Bronchial epithelial cell (primary cell): ENCODE results near the gene EN2. TPM values are rescaled to one million over a fixed set of nuclear protein-coding genes. Genes with fewer than 3 reads are reported as not detected.
"Not testable (repeated sequence)": the region's sequence is repeated elsewhere in the genome, so short reads cannot be mapped to it uniquely, and the experiment has no call there.

ENCODE experiments used
- DNase-seq: peaks from one replicate; pipeline ENCODE4 v3.0.0-alpha.2; 2010; ENCODE audit warnings: low read depth
- FAIRE-seq: peaks from 2 replicates; lab custom pipeline; 2011; peaks lifted over from hg19 to GRCh38; lab: Jason Lieb, UNC
- H3K27me3 ChIP-seq: 2 replicates; pipeline ENCODE4 v1.5.1; 2011; ENCODE audit warnings: low read length; ENCODE audit not compliant: control insufficient read depth, insufficient read depth
- H3K36me3 ChIP-seq: 2 replicates; pipeline ENCODE4 v1.5.1; 2011; ENCODE audit warnings: low read length; ENCODE audit not compliant: control insufficient read depth, insufficient read depth
- H3K4me3 ChIP-seq: 2 replicates; pipeline ENCODE4 v1.5.1; 2011; ENCODE audit warnings: mild to moderate bottlenecking, low read depth, low read length, control low read depth
- CTCF ChIP-seq: IDR thresholded peaks from 2 replicates; pipeline ENCODE4 v1.5.1; 2011; ENCODE audit warnings: mild to moderate bottlenecking, moderate library complexity, low read length, control low read depth, inconsistent platforms; ENCODE audit not compliant: insufficient read depth, severe bottlenecking
- total RNA-seq: library from RNA; depleted of rRNA; stranded (reverse); fragments of >200 nt; gene quantifications from 2 replicates; pipeline ENCODE4 v1.2.1, GENCODE V29; 2014

Gene EN2
- total RNA-seq, 1 donor from 2014 or later, result not detected

GRCh38 chr7:155438777-155439176 lies 19.2 kb upstream of the EN2 start:
- FAIRE-seq (no peak), DNase-seq (no peak)
- Histone ChIP-seq H3K4me3 (no peak overlapping the region), H3K27me3 (no peaks in the 10 kb centered on the region), H3K36me3 (no peaks in the 10 kb centered on the region)
- TF ChIP-seq CTCF, result no peak

GRCh38 chr7:155439311-155440017 lies 18.5 kb upstream of the EN2 start:
- Histone ChIP-seq H3K27me3 (no peaks in the 10 kb centered on the region), H3K36me3 (no peaks in the 10 kb centered on the region), H3K4me3 (no peak overlapping the region)
- DNase-seq, result no peak
- no peak for TF ChIP-seq CTCF
- no peak for FAIRE-seq

GRCh38 chr7:155440018-155440410 lies 17.9 kb upstream of the EN2 start:
- Histone ChIP-seq H3K27me3 (no peaks in the 10 kb centered on the region), H3K4me3 (no peak overlapping the region), H3K36me3 (no peaks in the 10 kb centered on the region)
- TF ChIP-seq CTCF, result no peak
- DNase-seq (no peak), FAIRE-seq (no peak)

- no peaks in the 10 kb centered on the region for H3K36me3 ChIP-seq
- no peak for TF ChIP-seq CTCF
- no peak for DNase-seq
- no peak overlapping the region for H3K4me3 ChIP-seq
- no peak for FAIRE-seq
- peaks cover 1% of the 10 kb centered on the region for H3K27me3 ChIP-seq
Observed at GRCh38 chr7:155441856-155442255, 16.1 kb upstream of the EN2 start.

- TF ChIP-seq CTCF, result no peak
- H3K36me3 ChIP-seq, result no peaks in the 10 kb centered on the region
- peaks cover 24% of the 10 kb centered on the region for H3K27me3 ChIP-seq
- DNase-seq (no peak), FAIRE-seq (no peak)
- no peak overlapping the region for H3K4me3 ChIP-seq
Observed at GRCh38 chr7:155444746-155445145, 13.2 kb upstream of the EN2 start.

GRCh38 chr7:155445606-155446005 lies 12.3 kb upstream of the EN2 start:
- FAIRE-seq, H3K36me3 ChIP-seq: not testable (repeated sequence)

More at GRCh38 chr7:155445606-155446005, 12.3 kb upstream of the EN2 start:
- DNase-seq, H3K4me3 ChIP-seq: not testable (repeated sequence)
- H3K27me3 ChIP-seq, result peaks cover 31% of the 10 kb centered on the region
